ENCODE measurements around the gene WNT9A. TPM values are rescaled to one million over a fixed set of nuclear protein-coding genes. Genes with fewer than 3 reads are reported as not detected.

The WNT9A gene
- total RNA-seq, 6 experiments from 2014 or later = 0.09 to 0.19 (median 0.10) TPM; not detected in 1

GRCh38 chr1:227954163-227954850 is 6.6 kb upstream of the WNT9A start:
- ATAC-seq = no peak
- Histone ChIP-seq H3K9me3 (no peaks in the 10 kb centered on the region), H3K4me1 (no peaks in the 10 kb centered on the region), H3K27me3 (peaks cover 0 to 4% of the 10 kb centered on the region in 2 donors), H3K36me3 (no peaks in the 10 kb centered on the region), H3K27ac (no peak overlapping the region), H3K4me3 (no peak overlapping the region)
- intact Hi-C loops (cut with DNase I) = no loop called here
- WGBS (ENCODE audit: insufficient coverage, low coverage, low lambda C conversion rate, missing lambda C conversion rate) = 25% methylated on average over 4 of the region's 4 CpGs
- TF ChIP-seq POLR2A (IDR thresholded peaks at IDR 0.05) (no peak), CTCF (IDR thresholded peaks at IDR 0.05) (no peak)
- DNase-seq = no peak

- TF ChIP-seq CTCF (IDR thresholded peaks at IDR 0.05) (no peak), POLR2A (IDR thresholded peaks at IDR 0.05) (no peak)
- H3K4me1 ChIP-seq = no peaks in the 10 kb centered on the region
- DNase-seq = no peak
- H3K36me3 ChIP-seq = no peaks in the 10 kb centered on the region
- no peak overlapping the region for H3K27ac ChIP-seq
- no peaks in the 10 kb centered on the region for H3K27me3 ChIP-seq
- WGBS (ENCODE audit: insufficient coverage, low coverage, low lambda C conversion rate, missing lambda C conversion rate) = 51% methylated on average over 3 of the region's 3 CpGs
- H3K4me3 ChIP-seq = no peak overlapping the region
- no peaks in the 10 kb centered on the region for H3K9me3 ChIP-seq
- no peak for ATAC-seq
- intact Hi-C loops (cut with DNase I) = no loop called here
These were observed 5.3 kb upstream of the WNT9A start for GRCh38 chr1:227953022-227953412.

- peak; percentile 15 to 31 (median 26) for DNase-seq
- TF ChIP-seq POLR2A (IDR thresholded peaks at IDR 0.05) (no peak), CTCF (IDR thresholded peaks at IDR 0.05) (no peak)
- Histone ChIP-seq H3K4me1 (no peaks in the 10 kb centered on the region), H3K27ac (no peak overlapping the region), H3K9me3 (no peaks in the 10 kb centered on the region), H3K36me3 (no peaks in the 10 kb centered on the region), H3K27me3 (no peaks in the 10 kb centered on the region), H3K4me3 (no peak overlapping the region)
- intact Hi-C loops (cut with DNase I) = no loop called here
- 41% methylated on average over 3 of the region's 18 CpGs for WGBS (ENCODE audit: insufficient coverage, low coverage, low lambda C conversion rate, missing lambda C conversion rate)
- no peak for ATAC-seq
These were observed 4.8 kb upstream of the WNT9A start for GRCh38 chr1:227952374-227953021.

GRCh38 chr1:227951624-227952373 is 4.1 kb upstream of the WNT9A start:
- no peak for ATAC-seq
- no peak overlapping the region for H3K27ac ChIP-seq
- peaks cover 0 to 4% (median 0%) of the 10 kb centered on the region in 4 donors for H3K4me1 ChIP-seq
- no peaks in the 10 kb centered on the region for H3K9me3 ChIP-seq
- peak in 1 of 3 donors; percentile 25 for DNase-seq
- intact Hi-C loops (cut with DNase I) = no loop called here
- 81% methylated on average over 3 of the region's 9 CpGs for whole genome bisulfite sequencing (ENCODE audit: insufficient coverage, low coverage, low lambda C conversion rate, missing lambda C conversion rate)
- TF ChIP-seq POLR2A (IDR thresholded peaks at IDR 0.05) = no peak
- TF ChIP-seq CTCF (IDR thresholded peaks at IDR 0.05) = no peak
- no peaks in the 10 kb centered on the region for H3K36me3 ChIP-seq
- no peak overlapping the region for H3K4me3 ChIP-seq
- no peaks in the 10 kb centered on the region for H3K27me3 ChIP-seq

Measured in right lobe of liver (tissue), 6 donors.